DND-41 (cell line): ENCODE data around the gene DLG2.

ENCODE experiments used
- ATAC-seq: fragments of 200-7000 bp; cut with Tn5 transposase; 3 replicates; pipeline ENCODE4 v1.9.1; 2021; ENCODE audit warnings: low read depth; ENCODE audit not compliant: insufficient read depth
- DNase-seq: peaks from one replicate; pipeline ENCODE4 v3.0.0-alpha.2; 2020
- H2AFZ ChIP-seq: 2 replicates; pipeline ENCODE4 v1.6.0; 2012; ENCODE audit warnings: low read depth, low read length
- H3K27ac ChIP-seq: 2 replicates; pipeline ENCODE4 v1.5.1; 2012; ENCODE audit warnings: low read length, inconsistent platforms
- H3K27me3 ChIP-seq: fragments of 200-600 bp; sonication (generic); 2 replicates; pipeline ENCODE4 v1.6.0; 2012; ENCODE audit warnings: low read length, mild to moderate bottlenecking, inconsistent platforms; ENCODE audit not compliant: insufficient read depth, poor library complexity
- H3K36me3 ChIP-seq: 2 replicates; pipeline ENCODE4 v1.5.1; 2012; ENCODE audit warnings: low read length, inconsistent platforms; ENCODE audit not compliant: insufficient read depth
- H3K4me1 ChIP-seq: 2 replicates; pipeline ENCODE4 v1.5.1; 2012; ENCODE audit warnings: mild to moderate bottlenecking, low read length; ENCODE audit not compliant: insufficient read depth
- H3K4me2 ChIP-seq: 2 replicates; pipeline ENCODE4 v1.6.0; 2012; ENCODE audit warnings: mild to moderate bottlenecking, moderate library complexity, low read length, inconsistent platforms; ENCODE audit not compliant: insufficient read depth
- H3K4me3 ChIP-seq, 2 experiments: fragments of 200-600 bp in 1 of 2; shearing (Covaris generic) in 1 of 2; 2 replicates each; pipeline ENCODE4 v1.5.1; 2012 to 2016; ENCODE audit warnings: inconsistent platforms in 2 of 2, low read length in 2 of 2, mild to moderate bottlenecking in 2 of 2, low read depth in 1 of 2, moderate library complexity in 1 of 2
- H3K79me2 ChIP-seq: 2 replicates; pipeline ENCODE4 v1.6.0; 2012; ENCODE audit warnings: low read length, inconsistent platforms; ENCODE audit not compliant: insufficient read depth
- H3K9ac ChIP-seq: 2 replicates; pipeline ENCODE4 v1.6.0; 2012; ENCODE audit warnings: low read depth, mild to moderate bottlenecking, inconsistent platforms, low read length, moderate library complexity
- H3K9me3 ChIP-seq: 2 replicates; pipeline ENCODE4 v1.5.1; 2012; ENCODE audit warnings: low read length, moderate library complexity, mild to moderate bottlenecking, inconsistent platforms; ENCODE audit not compliant: insufficient read depth, severe bottlenecking
- H4K20me1 ChIP-seq: 2 replicates; pipeline ENCODE4 v1.6.0; 2012; ENCODE audit warnings: low read length; ENCODE audit not compliant: insufficient read depth
- EZH2 ChIP-seq: IDR thresholded peaks from 3 replicates; pipeline ENCODE4 v1.6.1; 2012; ENCODE audit warnings: borderline replicate concordance, low read depth, mild to moderate bottlenecking, moderate library complexity, low read length, inconsistent platforms; ENCODE audit not compliant: severe bottlenecking
- TF ChIP-seq, protein P1 (sequence below): IDR thresholded peaks from 2 replicates; pipeline ENCODE4 v1.5.1; 2012; ENCODE audit warnings: borderline replicate concordance, low read length, moderate library complexity, mild to moderate bottlenecking; ENCODE audit not compliant: poor library complexity, severe bottlenecking; ENCODE audit errors: extremely low read depth

The DLG2 gene

GRCh38 chr11:84022695-84023094 is 1604.4 kb downstream of the DLG2 start:
- no peak overlapping the region for H3K27ac ChIP-seq
- no peak for DNase-seq
- no peak overlapping the region for H3K4me2 ChIP-seq
- no peaks in the 10 kb centered on the region for H3K4me1 ChIP-seq
- H4K20me1 ChIP-seq, result no peaks in the 10 kb centered on the region
- H3K79me2 ChIP-seq, result no peaks in the 10 kb centered on the region
- H3K9ac ChIP-seq, result no peak overlapping the region
- H3K36me3 ChIP-seq, result no peaks in the 10 kb centered on the region
- H2AFZ ChIP-seq, result no peak overlapping the region
- no peaks in the 10 kb centered on the region for H3K9me3 ChIP-seq
- H3K4me3 ChIP-seq, result no peak overlapping the region
- TF ChIP-seq, protein P1, sequence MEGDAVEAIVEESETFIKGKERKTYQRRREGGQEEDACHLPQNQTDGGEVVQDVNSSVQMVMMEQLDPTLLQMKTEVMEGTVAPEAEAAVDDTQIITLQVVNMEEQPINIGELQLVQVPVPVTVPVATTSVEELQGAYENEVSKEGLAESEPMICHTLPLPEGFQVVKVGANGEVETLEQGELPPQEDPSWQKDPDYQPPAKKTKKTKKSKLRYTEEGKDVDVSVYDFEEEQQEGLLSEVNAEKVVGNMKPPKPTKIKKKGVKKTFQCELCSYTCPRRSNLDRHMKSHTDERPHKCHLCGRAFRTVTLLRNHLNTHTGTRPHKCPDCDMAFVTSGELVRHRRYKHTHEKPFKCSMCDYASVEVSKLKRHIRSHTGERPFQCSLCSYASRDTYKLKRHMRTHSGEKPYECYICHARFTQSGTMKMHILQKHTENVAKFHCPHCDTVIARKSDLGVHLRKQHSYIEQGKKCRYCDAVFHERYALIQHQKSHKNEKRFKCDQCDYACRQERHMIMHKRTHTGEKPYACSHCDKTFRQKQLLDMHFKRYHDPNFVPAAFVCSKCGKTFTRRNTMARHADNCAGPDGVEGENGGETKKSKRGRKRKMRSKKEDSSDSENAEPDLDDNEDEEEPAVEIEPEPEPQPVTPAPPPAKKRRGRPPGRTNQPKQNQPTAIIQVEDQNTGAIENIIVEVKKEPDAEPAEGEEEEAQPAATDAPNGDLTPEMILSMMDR, result no peak
- TF ChIP-seq EZH2, result no peak
- no peak for ATAC-seq
- no peaks in the 10 kb centered on the region for H3K27me3 ChIP-seq

- H3K79me2 ChIP-seq, result no peaks in the 10 kb centered on the region
- DNase-seq, result no peak
- no peaks in the 10 kb centered on the region for H3K9me3 ChIP-seq
- no peak overlapping the region for H2AFZ ChIP-seq
- no peak overlapping the region for H3K4me3 ChIP-seq
- H3K27ac ChIP-seq, result no peak overlapping the region
- H3K9ac ChIP-seq, result no peak overlapping the region
- TF ChIP-seq EZH2, result no peak
- TF ChIP-seq, protein P1, result no peak
- ATAC-seq, result no peak
- H4K20me1 ChIP-seq, result no peaks in the 10 kb centered on the region
- H3K36me3 ChIP-seq, result no peaks in the 10 kb centered on the region
- no peaks in the 10 kb centered on the region for H3K27me3 ChIP-seq
- no peak overlapping the region for H3K4me2 ChIP-seq
- no peaks in the 10 kb centered on the region for H3K4me1 ChIP-seq
These were observed 1604.9 kb downstream of the DLG2 start for GRCh38 chr11:84022201-84022600.

GRCh38 chr11:84021291-84021690 is 1605.9 kb downstream of the DLG2 start:
- DNase-seq (no peak), ATAC-seq (no peak)

More at GRCh38 chr11:84021291-84021690, 1605.9 kb downstream of the DLG2 start:
- TF ChIP-seq, protein P1, result no peak
- TF ChIP-seq EZH2, result no peak
- no peaks in the 10 kb centered on the region for H3K27me3 ChIP-seq
- no peak overlapping the region for H3K27ac ChIP-seq
- H3K36me3 ChIP-seq, result no peaks in the 10 kb centered on the region
- no peaks in the 10 kb centered on the region for H3K79me2 ChIP-seq
- H3K9me3 ChIP-seq, result no peaks in the 10 kb centered on the region
- H3K4me1 ChIP-seq, result no peaks in the 10 kb centered on the region
- no peak overlapping the region for H2AFZ ChIP-seq
- H3K9ac ChIP-seq, result no peak overlapping the region
- no peak overlapping the region for H3K4me2 ChIP-seq
- no peaks in the 10 kb centered on the region for H4K20me1 ChIP-seq
- H3K4me3 ChIP-seq, result no peak overlapping the region
